HepG2 (cell line): ENCODE data around the gene MAPK6. TPM values are rescaled to one million over a fixed set of nuclear protein-coding genes. Genes with fewer than 3 reads are reported as not detected.

Experiments
- BORCS8-MEF2B ChIP-seq: sonication (generic); formaldehyde crosslinking; IDR thresholded peaks from 2 replicates; pipeline ENCODE4 v1.8.0; 2022; ENCODE audit warnings: mild to moderate bottlenecking, missing genetic modification reagents
- GLI4 ChIP-seq: sonication (generic); formaldehyde crosslinking; IDR thresholded peaks from 2 replicates; pipeline ENCODE4 v1.5.1; 2020; ENCODE audit warnings: missing genetic modification reagents, mild to moderate bottlenecking, moderate library complexity, borderline replicate concordance
- JUN ChIP-seq: sonication (generic); formaldehyde crosslinking; IDR thresholded peaks from 2 replicates; pipeline ENCODE4 v1.4.0; 2020; ENCODE audit warnings: mild to moderate bottlenecking, missing genetic modification reagents
- RFXANK ChIP-seq: IDR thresholded peaks from 2 replicates; pipeline ENCODE4 v1.6.1; 2016
- RORA ChIP-seq: sonication (generic); formaldehyde crosslinking; IDR thresholded peaks from 2 replicates; pipeline ENCODE4 v1.5.0; 2020; ENCODE audit warnings: mild to moderate bottlenecking, missing genetic modification reagents, moderate library complexity
- SRSF1 ChIP-seq: fragments of 200-400 bp; formaldehyde crosslinking; optimal IDR thresholded peaks from 2 replicates; pipeline ENCODE3; 2017; ENCODE audit warnings: mild to moderate bottlenecking, low read depth, low read length, moderate library complexity
- ZFP36L1 ChIP-seq: sonication (generic); formaldehyde crosslinking; IDR thresholded peaks from 2 replicates; pipeline ENCODE4 v1.8.0; 2022; ENCODE audit warnings: mild to moderate bottlenecking, missing genetic modification reagents, moderate library complexity
- ZNF12 ChIP-seq: sonication (generic); formaldehyde crosslinking; IDR thresholded peaks from 2 replicates; pipeline ENCODE4 v1.5.0; 2020; ENCODE audit warnings: missing genetic modification reagents
- ZNF20 ChIP-seq: sonication (generic); formaldehyde crosslinking; IDR thresholded peaks from 2 replicates; pipeline ENCODE4 v1.4.0; 2020; ENCODE audit warnings: mild to moderate bottlenecking, moderate library complexity, missing genetic modification reagents
- ZNF232 ChIP-seq: sonication (generic); formaldehyde crosslinking; IDR thresholded peaks from 2 replicates; pipeline ENCODE4 v1.4.0; 2020; ENCODE audit warnings: missing genetic modification reagents, borderline replicate concordance
- polyA plus RNA-seq, 8 experiments: library from polyadenylated mRNA; depleted of rRNA in 3 of 8; stranded (reverse) in 7 of 8; unstranded in 1 of 8; fragments of >200 nt; fragmentation: Illumina TruSeq in 4 of 8; extraction: Trizol in 4 of 8; gene quantifications; 2 replicates each; pipeline versions ENCODE4 v1.2.1 to v1.2.3, GENCODE V29; 2011 to 2016; ENCODE audit warnings: low read depth in 4 of 8, missing spikeins in 1 of 8, mixed read lengths in 1 of 8; ENCODE audit not compliant: insufficient read depth in 1 of 8
- total RNA-seq, 5 experiments: library from RNA; depleted of rRNA; stranded (reverse); fragments of >200 nt; fragmentation: Illumina TruSeq; extraction: Trizol; gene quantifications; 2 replicates each; pipeline ENCODE4 v1.2.3, GENCODE V29; 2016; ENCODE audit warnings: low read depth in 1 of 5
- TF ChIP-seq, protein P1 (sequence below): IDR thresholded peaks from 2 replicates; pipeline ENCODE4 v1.6.1; 2016; ENCODE audit warnings: mild to moderate bottlenecking, missing biosample characterization, missing genetic modification reagents
- TF ChIP-seq, protein P2 (sequence below): sonication (generic); formaldehyde crosslinking; IDR thresholded peaks from 2 replicates; pipeline ENCODE4 v1.5.1; 2020; ENCODE audit warnings: missing genetic modification reagents, mild to moderate bottlenecking, borderline replicate concordance
- TF ChIP-seq, protein P3 (sequence below): sonication (generic); formaldehyde crosslinking; IDR thresholded peaks from 2 replicates; pipeline ENCODE4 v1.4.0; 2020; ENCODE audit warnings: mild to moderate bottlenecking, missing genetic modification reagents
- TF ChIP-seq, protein P4 (sequence below): IDR thresholded peaks from 2 replicates; pipeline ENCODE4 v1.6.1; 2016

MAPK6 gene
- total and polyA plus RNA-seq, 2 of the 13 experiments (the other 11 are each of a cell fraction or from before 2014, with no cell fraction given): 89.5 to 99.7 TPM

DNA sequence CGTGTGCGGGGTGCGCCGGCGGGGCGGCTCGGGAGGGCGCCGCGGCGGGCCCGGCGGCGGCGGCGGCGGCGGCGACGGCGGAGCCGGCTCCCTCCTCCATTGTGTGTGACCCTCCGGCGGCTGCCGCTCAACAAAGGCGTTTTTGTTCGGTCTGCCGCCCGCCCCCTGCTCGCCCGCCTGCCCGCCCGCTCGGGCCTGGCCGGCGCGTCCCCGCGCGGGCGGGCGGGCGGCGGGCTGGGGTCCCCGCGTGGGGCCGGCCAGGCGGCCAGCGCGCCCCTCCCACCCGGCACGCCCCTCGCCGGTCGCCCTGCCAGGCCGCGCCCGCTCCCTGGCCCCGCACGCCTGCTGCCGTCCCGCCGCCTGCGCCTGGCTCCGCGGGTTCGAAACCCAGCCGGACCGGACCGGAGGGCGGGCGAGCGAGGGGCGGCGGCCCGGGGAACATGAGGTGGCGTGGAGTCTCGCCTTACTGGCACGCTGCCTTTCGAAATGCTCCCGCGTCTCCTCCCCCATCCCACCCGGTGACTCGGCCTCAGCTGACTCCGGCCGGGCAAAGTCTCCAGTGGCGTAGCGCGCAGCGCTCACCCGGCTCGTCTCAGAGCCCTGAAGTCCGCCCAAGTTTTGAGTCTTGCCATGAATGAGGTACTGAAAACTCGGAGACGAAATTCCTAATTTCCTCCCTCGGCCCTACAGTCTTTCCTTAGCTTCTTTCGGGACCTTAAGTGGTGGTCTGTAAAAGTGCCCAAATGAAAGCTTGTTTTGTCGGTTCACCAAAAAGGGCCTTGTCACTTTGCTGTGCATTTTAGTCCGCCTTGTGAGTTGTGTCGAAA is 588 bp downstream of the MAPK6 start (continued):
- TF ChIP-seq GLI4 (CRISPR knock-in tag) (no peak), ZNF12 (no peak), JUN (CRISPR knock-in tag) (no peak), ZNF232 (CRISPR knock-in tag) (0 out of 2 replicates have a peak, but pooled peaks have one; percentile 19), ZNF20 (CRISPR knock-in tag) (no peak), ZFP36L1 (CRISPR knock-in tag) (0 out of 2 replicates have a peak, but pooled peaks have one; percentile 4), RFXANK (CRISPR knock-in tag) (no peak), BORCS8-MEF2B (CRISPR knock-in tag) (peak; percentile 70; the same call in 1 of the 2 replicates), RORA (CRISPR knock-in tag) (no peak), SRSF1 (no peak)
- TF ChIP-seq, protein P1, sequence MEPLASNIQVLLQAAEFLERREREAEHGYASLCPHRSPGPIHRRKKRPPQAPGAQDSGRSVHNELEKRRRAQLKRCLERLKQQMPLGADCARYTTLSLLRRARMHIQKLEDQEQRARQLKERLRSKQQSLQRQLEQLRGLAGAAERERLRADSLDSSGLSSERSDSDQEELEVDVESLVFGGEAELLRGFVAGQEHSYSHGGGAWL (CRISPR knock-in tag): no peak
- TF ChIP-seq, protein P2, sequence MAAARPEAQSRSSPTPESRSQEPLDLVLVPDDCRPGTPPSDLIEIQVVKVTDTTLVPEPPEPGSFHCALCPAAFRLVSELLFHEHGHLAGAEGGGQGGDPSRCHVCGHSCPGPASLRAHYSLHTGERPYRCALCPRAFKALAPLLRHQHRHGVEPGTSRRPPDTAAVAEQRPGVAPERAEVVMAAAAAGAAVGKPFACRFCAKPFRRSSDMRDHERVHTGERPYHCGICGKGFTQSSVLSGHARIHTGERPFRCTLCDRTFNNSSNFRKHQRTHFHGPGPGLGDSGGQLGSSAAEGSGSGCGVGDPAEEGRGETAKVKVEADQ (CRISPR knock-in tag): no peak
- TF ChIP-seq, protein P3, sequence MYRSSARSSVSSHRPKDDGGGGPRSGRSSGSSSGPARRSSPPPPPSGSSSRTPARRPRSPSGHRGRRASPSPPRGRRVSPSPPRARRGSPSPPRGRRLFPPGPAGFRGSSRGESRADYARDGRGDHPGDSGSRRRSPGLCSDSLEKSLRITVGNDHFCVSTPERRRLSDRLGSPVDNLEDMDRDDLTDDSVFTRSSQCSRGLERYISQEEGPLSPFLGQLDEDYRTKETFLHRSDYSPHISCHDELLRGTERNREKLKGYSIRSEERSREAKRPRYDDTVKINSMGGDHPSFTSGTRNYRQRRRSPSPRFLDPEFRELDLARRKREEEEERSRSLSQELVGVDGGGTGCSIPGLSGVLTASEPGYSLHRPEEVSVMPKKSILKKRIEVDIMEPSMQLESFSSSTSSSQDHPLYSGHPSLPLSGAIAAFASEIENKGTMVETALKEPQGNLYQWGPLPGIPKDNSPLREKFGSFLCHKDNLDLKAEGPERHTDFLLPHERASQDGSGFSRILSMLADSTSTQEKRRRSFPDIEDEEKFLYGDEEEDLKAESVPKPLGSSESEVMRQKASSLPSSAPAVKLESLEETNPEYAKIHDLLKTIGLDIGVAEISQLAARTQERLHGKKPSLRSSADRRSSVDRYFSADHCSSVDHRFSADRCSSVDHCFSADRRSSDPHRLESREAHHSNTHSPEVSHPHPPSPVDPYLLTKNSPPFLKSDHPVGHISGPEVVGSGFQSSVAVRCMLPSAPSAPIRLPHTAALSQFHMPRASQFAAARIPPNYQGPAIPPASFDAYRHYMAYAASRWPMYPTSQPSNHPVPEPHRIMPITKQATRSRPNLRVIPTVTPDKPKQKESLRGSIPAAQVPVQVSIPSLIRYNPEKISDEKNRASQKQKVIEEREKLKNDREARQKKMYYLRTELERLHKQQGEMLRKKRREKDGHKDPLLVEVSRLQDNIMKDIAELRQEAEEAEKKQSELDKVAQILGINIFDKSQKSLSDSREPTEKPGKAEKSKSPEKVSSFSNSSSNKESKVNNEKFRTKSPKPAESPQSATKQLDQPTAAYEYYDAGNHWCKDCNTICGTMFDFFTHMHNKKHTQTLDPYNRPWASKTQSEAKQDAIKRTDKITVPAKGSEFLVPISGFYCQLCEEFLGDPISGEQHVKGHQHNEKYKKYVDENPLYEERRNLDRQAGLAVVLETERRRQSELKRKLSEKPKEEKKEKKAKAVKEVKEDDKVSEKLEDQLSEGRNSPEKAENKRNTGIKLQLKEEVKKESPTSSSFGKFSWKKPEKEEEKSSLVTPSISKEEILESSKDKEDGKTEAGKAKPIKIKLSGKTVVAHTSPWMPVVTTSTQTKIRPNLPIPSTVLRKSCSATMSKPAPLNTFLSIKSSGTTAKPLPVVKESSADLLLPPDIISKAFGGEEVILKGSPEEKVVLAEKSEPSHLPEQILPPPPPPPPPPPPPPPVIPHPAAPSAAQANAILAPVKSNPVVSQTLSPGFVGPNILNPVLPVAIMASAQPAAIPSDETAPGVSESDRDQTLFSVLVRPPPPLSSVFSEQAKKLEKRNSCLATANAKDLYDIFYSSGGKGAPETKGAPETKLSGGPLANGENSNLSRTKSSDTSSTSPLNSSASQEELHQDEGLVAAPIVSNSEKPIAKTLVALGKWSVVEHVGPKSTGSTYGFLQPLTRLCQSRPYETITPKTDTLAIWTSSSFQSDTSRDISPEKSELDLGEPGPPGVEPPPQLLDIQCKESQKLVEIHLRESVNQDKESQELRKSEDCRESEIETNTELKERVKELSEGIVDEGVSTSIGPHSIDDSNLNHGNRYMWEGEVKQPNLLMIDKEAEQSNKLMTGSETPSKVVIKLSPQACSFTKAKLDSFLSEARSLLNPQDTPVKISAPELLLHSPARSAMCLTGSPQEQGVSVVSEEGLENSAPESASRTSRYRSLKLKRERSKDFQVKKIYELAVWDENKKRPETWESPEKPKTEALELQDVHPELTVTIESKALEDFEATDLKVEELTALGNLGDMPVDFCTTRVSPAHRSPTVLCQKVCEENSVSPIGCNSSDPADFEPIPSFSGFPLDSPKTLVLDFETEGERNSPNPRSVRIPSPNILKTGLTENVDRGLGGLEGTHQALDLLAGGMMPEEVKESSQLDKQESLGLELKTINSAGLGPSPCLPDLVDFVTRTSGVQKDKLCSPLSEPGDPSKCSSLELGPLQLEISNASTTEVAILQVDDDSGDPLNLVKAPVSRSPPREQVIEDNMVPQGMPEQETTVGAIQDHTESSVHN (CRISPR knock-in tag): no peak
- TF ChIP-seq, protein P4, sequence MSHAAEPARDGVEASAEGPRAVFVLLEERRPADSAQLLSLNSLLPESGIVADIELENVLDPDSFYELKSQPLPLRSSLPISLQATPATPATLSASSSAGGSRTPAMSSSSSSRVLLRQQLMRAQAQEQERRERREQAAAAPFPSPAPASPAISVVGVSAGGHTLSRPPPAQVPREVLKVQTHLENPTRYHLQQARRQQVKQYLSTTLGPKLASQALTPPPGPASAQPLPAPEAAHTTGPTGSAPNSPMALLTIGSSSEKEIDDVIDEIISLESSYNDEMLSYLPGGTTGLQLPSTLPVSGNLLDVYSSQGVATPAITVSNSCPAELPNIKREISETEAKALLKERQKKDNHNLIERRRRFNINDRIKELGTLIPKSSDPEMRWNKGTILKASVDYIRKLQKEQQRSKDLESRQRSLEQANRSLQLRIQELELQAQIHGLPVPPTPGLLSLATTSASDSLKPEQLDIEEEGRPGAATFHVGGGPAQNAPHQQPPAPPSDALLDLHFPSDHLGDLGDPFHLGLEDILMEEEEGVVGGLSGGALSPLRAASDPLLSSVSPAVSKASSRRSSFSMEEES (CRISPR knock-in tag): peak; percentile 85
